Nephron progenitor cell (in vitro differentiated cells): Measurements from ENCODE around the gene RASSF7.
"Not testable (repeated sequence)": the region's sequence is repeated elsewhere in the genome, so short reads cannot be mapped to it uniquely, and the experiment has no call there.

ENCODE experiments used
- DNase-seq: peaks from one replicate; pipeline ENCODE4 v3.0.0; 2021
- H3K27ac Mint-ChIP-seq: 2 replicates; pipeline ENCODE4 v1.8.0; 2021; ENCODE audit warnings: mild to moderate bottlenecking, moderate library complexity, mixed read lengths
- H3K27me3 Mint-ChIP-seq: 2 replicates; pipeline ENCODE4 v1.8.0; 2021; ENCODE audit warnings: mild to moderate bottlenecking, low read depth, mixed read lengths; ENCODE audit not compliant: poor library complexity
- H3K36me3 Mint-ChIP-seq: 2 replicates; pipeline ENCODE4 v1.8.0; 2021; ENCODE audit warnings: low read depth, mixed read lengths
- H3K4me1 Mint-ChIP-seq: 2 replicates; pipeline ENCODE4 v1.8.0; 2021; ENCODE audit warnings: mixed read lengths
- H3K4me3 Mint-ChIP-seq: 2 replicates; pipeline ENCODE4 v1.8.0; 2021; ENCODE audit warnings: mild to moderate bottlenecking, moderate library complexity, mixed read lengths
- H3K9me3 Mint-ChIP-seq: 2 replicates; pipeline ENCODE4 v1.8.0; 2021; ENCODE audit warnings: mild to moderate bottlenecking, moderate library complexity, mixed read lengths
- CTCF ChIP-seq: fragments of 200-600 bp; sonication (generic); IDR thresholded peaks from 2 replicates; pipeline ENCODE4 v1.5.0; 2021; ENCODE audit warnings: antibody characterized with exemption

The RASSF7 gene

GRCh38 chr11:568306-569157, 7.8 kb downstream of the RASSF7 start:
- H3K4me1 Mint-ChIP-seq = peaks cover 34% of the 10 kb centered on the region
- H3K9me3 Mint-ChIP-seq = no peaks in the 10 kb centered on the region
- TF ChIP-seq CTCF = no peak
- no peak overlapping the region for H3K27ac Mint-ChIP-seq
- no peaks in the 10 kb centered on the region for H3K27me3 Mint-ChIP-seq
- DNase-seq = peak; percentile 96
- peak overlapping the region; percentile 80 for H3K4me3 Mint-ChIP-seq
- H3K36me3 Mint-ChIP-seq = no peaks in the 10 kb centered on the region

- Mint-ChIP-seq H3K4me3 (peak overlapping the region; percentile 80), H3K27me3 (no peaks in the 10 kb centered on the region), H3K9me3 (no peaks in the 10 kb centered on the region), H3K4me1 (peaks cover 42% of the 10 kb centered on the region), H3K36me3 (no peaks in the 10 kb centered on the region), H3K27ac (peak overlapping the region; percentile 42)
- TF ChIP-seq CTCF = no peak
- DNase-seq = no peak
Observed at GRCh38 chr11:569158-569885, 8.6 kb downstream of the RASSF7 start.

- no peak overlapping the region for H3K4me3 Mint-ChIP-seq
- peaks cover 50% of the 10 kb centered on the region for H3K4me1 Mint-ChIP-seq
- TF ChIP-seq CTCF = no peak
- no peak for DNase-seq
- H3K9me3 Mint-ChIP-seq = no peaks in the 10 kb centered on the region
- peaks cover 4% of the 10 kb centered on the region for H3K27me3 Mint-ChIP-seq
- H3K36me3 Mint-ChIP-seq = no peaks in the 10 kb centered on the region
- no peak overlapping the region for H3K27ac Mint-ChIP-seq
Observed at GRCh38 chr11:571802-572185, 11.0 kb downstream of the RASSF7 start.

GRCh38 chr11:573146-573759, 12.5 kb downstream of the RASSF7 start:
- peak overlapping the region; percentile 90 for H3K4me3 Mint-ChIP-seq
- no peak for DNase-seq
- no peak overlapping the region for H3K27ac Mint-ChIP-seq
- no peaks in the 10 kb centered on the region for H3K9me3 Mint-ChIP-seq
- H3K27me3 Mint-ChIP-seq = peaks cover 4% of the 10 kb centered on the region
- no peaks in the 10 kb centered on the region for H3K36me3 Mint-ChIP-seq
- peaks cover 52% of the 10 kb centered on the region for H3K4me1 Mint-ChIP-seq
- TF ChIP-seq CTCF = no peak

- H3K4me3 Mint-ChIP-seq = peak overlapping the region; percentile 90
- not testable (repeated sequence) for H3K27me3 Mint-ChIP-seq, DNase-seq, H3K36me3 Mint-ChIP-seq, H3K9me3 Mint-ChIP-seq
- peak overlapping the region; percentile 53 for H3K27ac Mint-ChIP-seq
- H3K4me1 Mint-ChIP-seq = peaks cover 61% of the 10 kb centered on the region
Observed at GRCh38 chr11:574031-574570, 13.3 kb downstream of the RASSF7 start.
